Mammary epithelial cell (primary cell): ENCODE data around the gene PTPN2.

Experiments
- CTCF ChIP-seq, 2 donors: IDR thresholded peaks in 1 of 2; conservative IDR thresholded peaks in 1 of 2; 2 replicates each; pipeline ENCODE4 v1.5.1; 2011 to 2012; ENCODE audit warnings: inconsistent platforms in 2 of 2, low read length in 2 of 2, mild to moderate bottlenecking in 2 of 2, control low read depth in 1 of 2, low read depth in 1 of 2; ENCODE audit not compliant: insufficient read depth in 1 of 2; ENCODE audit errors: extremely low read depth in 1 of 2
- EZH2 ChIP-seq: IDR thresholded peaks from 2 replicates; pipeline ENCODE4 v1.6.1; 2012; ENCODE audit warnings: low read length, inconsistent platforms, borderline replicate concordance

DNA sequence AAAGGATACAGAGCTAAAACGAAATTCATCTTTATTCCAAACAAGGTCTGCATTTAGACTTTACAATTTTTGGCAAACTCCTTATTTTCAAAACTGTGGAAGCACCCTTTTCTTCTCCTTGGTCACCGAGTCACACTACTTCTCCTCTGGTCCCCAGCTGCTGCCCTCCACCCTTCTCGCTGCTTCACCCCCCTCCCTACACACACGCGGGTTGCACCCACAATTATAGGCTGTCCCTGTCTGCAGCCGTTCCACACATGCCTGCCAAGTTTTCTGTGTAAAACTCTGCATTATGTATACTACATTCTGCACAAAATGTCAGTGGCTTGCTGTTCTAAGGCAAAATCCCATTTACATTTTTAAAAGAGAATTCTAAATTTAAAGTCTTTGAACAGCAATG, 63.5 kb downstream of the PTPN2 start:
- TF ChIP-seq CTCF (conservative IDR thresholded peaks at IDR 0.05 in 1 of 2, IDR thresholded peaks at IDR 0.05 in 1 of 2; ENCODE audit: extremely low read depth in 1 of 2, insufficient read depth in 1 of 2, low read depth in 1 of 2, low read length in 2 of 2) (no peak), EZH2 (no peak)
